LNCAP (cell line): Measurements from ENCODE around the gene INF2.

Experiments used
- CTCF ChIP-seq: fragments of 450-650 bp; IDR thresholded peaks from 2 replicates; pipeline ENCODE4 v1.5.1; 2017; ENCODE audit warnings: mild to moderate bottlenecking

INF2 gene

GRCh38 chr14:104749111-104749649 lies 59.8 kb downstream of the INF2 start:
- no peak for TF ChIP-seq CTCF

DNA sequence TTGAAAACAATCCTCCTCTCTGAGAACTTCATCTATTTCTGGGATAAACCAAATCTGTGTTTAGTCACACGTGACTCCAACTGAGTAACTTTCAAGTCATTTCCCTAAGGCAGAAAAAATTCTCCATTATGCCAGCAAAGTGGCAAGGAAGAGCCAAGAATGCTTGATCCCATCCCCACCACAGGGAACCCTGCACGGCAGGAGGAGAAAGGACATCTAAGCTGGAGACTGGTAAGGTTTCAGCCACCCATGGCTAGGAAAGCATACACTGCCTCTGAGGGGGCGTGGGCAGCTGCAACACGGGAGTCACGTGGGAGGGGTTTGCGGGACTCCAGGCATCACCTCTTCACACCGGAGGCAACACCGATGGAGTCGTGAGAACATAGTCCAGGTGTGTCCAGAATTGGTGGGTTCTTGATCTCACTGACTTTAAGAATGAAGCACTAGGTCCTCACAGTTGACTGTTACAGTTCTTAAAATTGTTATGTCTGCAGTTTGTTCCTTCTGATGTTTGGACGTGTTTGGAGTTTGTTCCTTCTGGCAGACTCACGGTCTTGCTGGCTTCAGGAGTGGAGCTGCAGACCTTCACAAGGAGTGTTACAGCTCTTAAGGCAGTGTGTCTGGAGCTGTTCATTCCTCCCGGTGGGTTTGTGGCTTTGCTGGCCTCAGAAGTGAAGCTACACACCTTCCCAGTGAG lies 60.8 kb downstream of the INF2 start:
- no peak for TF ChIP-seq CTCF

DNA sequence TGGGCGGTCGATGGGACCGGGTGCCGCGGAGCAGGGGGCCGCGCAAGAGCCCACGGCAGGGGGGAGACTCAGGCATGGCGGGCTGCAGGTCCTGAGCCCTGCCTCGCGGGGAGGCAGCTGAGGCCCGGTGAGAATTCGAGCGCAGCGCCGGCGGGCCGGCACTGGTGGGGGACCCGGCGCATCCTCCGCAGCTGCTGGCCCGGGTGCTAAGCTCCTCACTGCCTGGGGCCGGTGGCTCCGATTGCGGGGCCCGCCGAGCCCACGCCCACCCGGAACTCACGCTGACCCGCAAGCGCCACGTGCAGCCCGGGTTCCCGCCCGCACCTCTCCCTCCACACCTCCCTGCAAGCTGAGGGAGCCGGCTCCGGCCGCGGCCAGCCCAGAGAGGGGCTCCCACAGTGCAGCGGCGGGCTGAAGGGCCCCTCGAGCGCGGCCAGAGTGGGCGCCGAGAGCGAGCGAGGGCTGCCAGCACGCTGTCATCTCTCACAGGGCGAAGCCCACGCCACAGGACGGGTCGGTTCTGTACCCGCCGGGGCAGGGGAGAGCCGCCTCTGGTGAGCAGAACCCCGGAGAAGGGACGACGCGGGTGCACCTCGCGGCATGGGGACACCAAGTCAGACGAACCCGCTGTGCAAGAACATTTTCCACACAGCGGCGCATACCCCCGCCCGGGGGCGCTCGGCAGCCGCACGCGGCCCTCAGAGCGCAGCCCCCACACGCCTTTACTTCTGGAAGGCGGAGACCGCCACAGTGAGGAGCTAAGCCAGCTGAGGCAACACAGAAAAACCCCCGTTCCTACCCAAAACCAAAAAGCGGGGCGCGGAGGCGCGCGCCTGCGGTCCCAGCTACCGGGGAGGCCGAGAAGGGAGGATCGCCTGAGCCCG lies 62.4 kb downstream of the INF2 start:
- no peak for TF ChIP-seq CTCF

DNA sequence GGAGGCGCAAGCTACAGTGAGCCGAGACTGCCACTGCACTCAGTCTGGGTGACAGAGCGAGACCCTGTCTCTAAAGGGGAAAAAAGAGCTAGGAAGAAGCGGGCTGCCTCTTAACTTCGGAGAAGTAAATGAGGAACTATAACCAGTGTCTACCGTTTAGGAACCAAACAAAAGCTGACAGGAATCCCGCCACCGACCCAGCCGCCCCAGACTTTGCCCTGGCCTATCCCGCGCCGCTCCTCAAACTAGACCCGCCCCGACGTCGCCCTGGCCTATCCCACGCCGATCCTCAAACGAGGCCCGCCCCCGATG lies 63.0 kb downstream of the INF2 start:
- no peak for TF ChIP-seq CTCF

GRCh38 chr14:104752735-104753527 lies 63.5 kb downstream of the INF2 start, which contains the start of gene SIVA1:
TSS of gene SIVA1 (plus strand) at chr14:104753147. CDS start at chr14:104753202, 55 bp downstream.
- no peak for TF ChIP-seq CTCF

GRCh38 chr14:104753528-104754212 lies 64.3 kb downstream of the INF2 start:
- no peak for TF ChIP-seq CTCF
